HTR-8/SVneo (cell line): Measurements from ENCODE around the gene VPS41.

ENCODE experiments used
- DNase-seq: peaks from one replicate; pipeline ENCODE4 v3.0.0; 2011; ENCODE audit warnings: low spot score, mixed read lengths; ENCODE audit not compliant: insufficient read length
- FAIRE-seq: peaks from 2 replicates; lab custom pipeline; 2011; peaks lifted over from hg19 to GRCh38; lab: Jason Lieb, UNC

VPS41 gene

DNA sequence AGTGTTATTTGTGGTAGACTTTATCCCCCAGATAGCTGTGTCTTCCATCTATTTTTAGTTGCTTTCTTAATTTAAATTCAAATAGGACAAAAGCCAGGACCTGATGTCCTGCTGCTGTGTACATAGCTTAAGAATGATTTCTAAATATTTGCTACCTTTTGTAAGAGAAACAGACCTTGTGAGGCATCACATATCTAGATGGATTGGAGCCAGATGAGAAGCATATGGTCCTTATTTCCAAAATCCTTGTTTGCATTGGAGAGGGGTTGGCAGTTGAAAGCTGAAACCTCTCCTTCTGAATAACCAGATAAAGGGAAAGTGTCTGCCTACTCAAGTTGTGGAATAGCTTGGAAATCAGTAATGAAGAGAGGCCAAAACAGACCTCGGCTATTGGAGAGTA, 227.1 kb downstream of the VPS41 start:
- no peak for DNase-seq

DNA sequence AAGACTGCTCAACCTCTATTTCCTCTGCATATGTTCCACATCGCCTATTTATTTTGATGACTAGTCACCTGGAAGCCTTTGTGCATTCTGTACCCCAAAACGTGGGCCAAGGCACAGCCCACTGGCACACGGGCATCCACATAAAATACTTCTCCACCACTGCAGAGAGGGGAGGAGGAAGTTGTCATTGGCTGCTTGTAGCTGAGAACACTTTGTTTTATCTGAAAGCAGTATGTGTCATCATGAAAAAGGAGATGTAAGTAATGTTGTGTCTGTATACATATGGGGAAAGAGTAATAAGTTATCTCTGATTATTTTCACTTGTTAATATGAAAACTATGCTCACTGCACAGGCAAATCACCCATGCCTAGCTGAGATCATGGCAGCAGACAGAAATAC, 229.6 kb downstream of the VPS41 start:
- DNase-seq (no peak), FAIRE-seq (no peak)

More for the DNA sequence above, 227.1 kb downstream of the VPS41 start:
- FAIRE-seq, result no peak

GRCh38 chr7:38678698-38679054, 230.3 kb downstream of the VPS41 start:
- DNase-seq (no peak), FAIRE-seq (no peak)

DNA sequence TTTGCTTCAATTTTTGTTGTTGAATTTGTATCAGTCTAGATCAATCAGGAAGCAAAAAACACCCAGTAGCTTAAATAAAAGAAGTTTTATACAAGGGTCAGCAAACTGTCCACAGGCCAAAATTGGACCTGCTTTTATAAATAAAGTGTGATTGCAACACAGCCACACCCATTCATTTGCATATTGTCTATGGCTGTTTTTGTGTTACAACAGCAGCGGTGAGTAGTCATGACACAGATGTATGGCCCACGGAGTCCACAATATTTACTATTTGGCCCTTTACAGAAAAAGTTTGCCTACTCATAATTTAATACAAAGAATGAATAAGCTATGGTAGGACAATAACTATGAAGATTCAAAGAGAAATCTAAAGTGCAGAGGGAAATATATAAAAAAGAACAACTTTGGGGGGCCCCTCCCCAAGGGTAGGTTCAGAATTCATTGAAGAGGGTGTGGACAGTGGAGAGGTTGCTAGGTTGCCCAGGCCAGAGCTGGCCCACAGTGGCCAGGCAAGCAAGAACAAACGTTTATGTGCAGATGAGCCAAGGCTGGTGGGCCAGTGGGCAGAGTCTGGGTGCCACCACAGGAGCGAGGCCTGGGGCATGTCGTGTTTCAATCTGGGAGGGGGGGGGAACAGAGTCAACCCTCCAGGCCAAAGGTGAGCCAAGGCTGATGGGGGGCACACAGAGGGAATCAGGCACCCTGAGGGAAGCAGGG, 230.9 kb downstream of the VPS41 start:
- FAIRE-seq, result no peak
- DNase-seq, result no peak

DNA sequence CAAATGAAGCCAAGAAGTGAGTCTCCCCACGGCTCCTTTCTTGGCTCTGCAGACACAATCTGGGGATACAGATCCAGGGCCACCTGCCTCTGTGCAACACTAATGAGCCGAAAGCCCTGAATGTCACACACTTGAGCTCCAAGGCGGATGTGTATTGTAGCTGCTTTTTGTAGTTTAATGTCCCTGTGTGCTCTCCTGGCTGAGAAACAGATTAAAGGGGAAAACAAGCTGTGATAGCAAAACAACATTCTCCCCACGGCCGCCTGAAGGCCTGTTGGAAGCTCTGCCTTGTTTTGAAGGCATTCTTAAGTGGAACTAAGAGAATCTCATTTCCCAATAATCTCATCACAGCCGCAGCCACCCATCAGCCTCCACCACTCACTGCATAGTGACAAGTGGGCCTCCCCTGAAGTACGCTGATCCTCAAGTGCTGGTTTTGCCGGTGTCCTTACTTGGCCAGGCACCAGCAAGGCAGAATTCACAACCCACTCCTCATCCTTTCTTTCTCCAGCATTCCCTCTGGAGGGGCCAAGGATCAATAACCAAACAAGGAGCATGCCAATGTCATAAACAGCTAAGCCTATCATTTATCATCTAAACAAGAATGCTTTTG, 233.4 kb downstream of the VPS41 start:
- FAIRE-seq (no peak), DNase-seq (no peak)

DNA sequence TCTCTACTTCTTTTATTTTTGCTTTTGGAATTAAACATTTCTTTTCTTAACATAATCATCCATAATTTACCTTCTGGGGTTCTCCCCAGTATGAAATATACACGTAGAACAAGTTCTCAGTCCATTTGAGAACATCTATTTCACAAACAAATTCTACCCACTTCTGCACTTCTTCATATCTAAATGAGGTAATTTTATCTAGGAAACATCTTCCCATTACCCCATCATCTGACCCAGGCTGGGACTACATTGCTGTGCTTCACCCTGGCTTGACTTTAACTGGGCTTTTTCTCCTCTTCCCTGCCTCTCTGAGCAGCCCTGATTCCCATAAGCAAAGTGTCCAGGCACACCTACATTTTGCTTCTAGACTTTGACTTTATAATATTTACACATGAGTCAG, 234.5 kb downstream of the VPS41 start:
- no peak for FAIRE-seq
- no peak for DNase-seq

DNA sequence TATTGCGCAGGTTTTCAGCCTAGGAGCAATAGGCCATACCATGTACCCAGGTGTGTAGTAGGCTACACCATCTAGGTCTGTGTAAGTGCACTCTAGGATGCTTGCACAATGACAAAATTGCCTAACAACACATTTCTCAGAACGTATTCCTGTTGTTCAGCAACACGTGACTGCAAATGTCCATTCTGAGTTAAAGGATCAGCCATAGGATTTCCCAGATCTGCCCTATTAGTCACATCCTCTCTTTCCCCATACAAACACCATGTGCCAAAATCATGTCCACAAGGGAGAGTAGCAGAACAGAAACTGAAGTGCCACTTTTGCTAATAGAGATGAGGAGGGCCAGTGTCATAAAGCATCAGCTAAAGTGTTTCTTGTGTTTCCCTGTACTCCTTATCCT, 235.2 kb downstream of the VPS41 start:
- no peak for FAIRE-seq
- no peak for DNase-seq
